ENCODE results near the gene CCT6B. TPM values are rescaled to one million over a fixed set of nuclear protein-coding genes. Genes with fewer than 3 reads are reported as not detected.
A peak's percentile ranks its signal among the peaks of the same experiment; 100 is the strongest.

The CCT6B gene
- total RNA-seq, 1 donor from 2014 or later = 1.0 TPM

DNA sequence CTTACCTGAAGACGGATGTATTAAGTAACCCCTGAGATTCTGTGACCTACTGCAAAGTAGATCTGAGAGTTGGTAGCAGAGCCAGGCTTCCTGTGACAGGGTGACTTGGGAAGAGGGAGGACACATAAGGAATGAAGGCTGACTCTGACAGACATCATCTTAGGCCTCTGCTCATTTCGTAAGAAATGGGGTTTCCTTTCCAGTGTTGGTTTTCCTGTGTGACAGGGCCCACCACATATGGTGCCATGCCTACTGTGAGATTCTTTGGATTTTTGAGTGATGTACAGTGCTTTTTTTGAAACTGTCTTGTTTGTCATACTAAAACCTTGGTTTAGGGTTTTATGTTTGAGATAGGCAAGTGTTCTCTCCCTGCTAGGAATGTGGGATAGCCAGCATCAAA is 31.8 kb upstream of the CCT6B start:
- Mint-ChIP-seq H3K27me3 (ENCODE audit: insufficient read depth) (no peaks in the 10 kb centered on the region), H3K4me3 (no peak overlapping the region), H3K27ac (peak overlapping the region; percentile 26), H3K36me3 (ENCODE audit: low read depth) (peaks cover 52% of the 10 kb centered on the region), H3K4me1 (ENCODE audit: low read depth) (peaks cover 23% of the 10 kb centered on the region), H3K9me3 (no peaks in the 10 kb centered on the region)
- intact Hi-C loops (cut with micrococcal nuclease) = no loop called here
- DNase-seq (ENCODE audit: low spot score) = no peak

DNA sequence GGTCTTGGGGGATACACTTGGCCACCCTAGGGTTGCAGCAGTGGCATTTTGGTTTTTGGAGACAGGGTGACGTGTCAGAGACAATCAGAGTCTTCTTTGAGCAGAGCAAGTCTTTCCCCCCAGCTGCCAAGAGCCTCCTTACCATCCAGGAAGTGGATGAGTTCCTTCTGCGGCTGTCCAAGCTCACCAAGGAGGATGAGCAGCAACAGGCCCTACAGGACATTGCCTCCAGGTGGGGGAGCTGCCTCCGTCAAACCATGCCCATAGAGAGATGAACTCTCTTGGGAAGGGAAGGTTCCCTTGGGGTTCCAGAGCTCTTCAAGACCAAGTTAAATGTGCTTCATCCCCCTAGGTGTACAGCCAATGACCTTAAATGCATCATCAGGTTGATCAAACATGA is 30.3 kb upstream of the CCT6B start:
- intact Hi-C loops (cut with micrococcal nuclease) = no loop called here
- Mint-ChIP-seq H3K9me3 (no peaks in the 10 kb centered on the region), H3K4me3 (no peak overlapping the region), H3K27ac (peak overlapping the region; percentile 36), H3K27me3 (ENCODE audit: insufficient read depth) (no peaks in the 10 kb centered on the region), H3K4me1 (ENCODE audit: low read depth) (peaks cover 17% of the 10 kb centered on the region), H3K36me3 (ENCODE audit: low read depth) (peaks cover 52% of the 10 kb centered on the region)
- DNase-seq (ENCODE audit: low spot score) = no peak

DNA sequence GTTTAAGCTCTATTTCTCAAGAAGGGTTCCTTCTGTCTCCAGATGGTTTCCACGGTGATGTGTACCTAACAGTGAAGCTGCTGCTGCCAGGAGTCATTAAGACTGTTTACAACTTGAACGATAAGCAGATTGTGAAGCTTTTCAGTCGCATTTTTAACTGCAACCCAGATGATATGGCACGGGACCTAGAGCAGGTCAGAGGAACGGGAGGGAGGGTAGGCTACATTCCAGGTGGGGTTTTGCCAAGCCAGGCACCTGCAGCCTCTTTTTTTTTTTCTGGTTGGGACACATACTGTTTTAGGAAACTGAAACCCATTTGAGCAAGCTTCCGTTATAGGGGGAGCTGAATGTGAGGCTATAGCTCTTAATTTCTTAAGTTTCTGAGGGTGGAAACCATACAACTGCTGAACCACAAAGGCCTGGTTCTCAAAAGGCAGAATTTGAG is 29.7 kb upstream of the CCT6B start:
- intact Hi-C loops (cut with micrococcal nuclease) = no loop called here
- H3K4me3 Mint-ChIP-seq = no peak overlapping the region

DNA sequence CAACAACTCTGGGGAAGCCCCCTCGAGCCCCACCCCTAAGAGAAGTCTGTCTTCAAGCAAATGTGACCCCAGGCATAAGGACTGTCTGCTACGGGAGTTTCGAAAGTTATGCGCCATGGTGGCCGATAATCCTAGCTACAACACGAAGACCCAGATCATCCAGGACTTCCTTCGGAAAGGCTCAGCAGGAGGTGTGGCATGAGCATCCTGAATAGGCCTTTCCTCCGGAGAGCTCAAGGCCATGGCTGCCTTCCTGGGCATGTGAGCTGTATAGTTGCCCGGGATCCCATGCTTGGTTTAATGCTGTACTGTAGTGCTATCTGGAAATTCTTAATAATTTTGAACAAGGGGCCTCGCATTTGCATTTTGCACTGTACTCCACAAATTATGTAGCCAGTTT is 28.2 kb upstream of the CCT6B start:
- Mint-ChIP-seq H3K36me3 (ENCODE audit: low read depth) (peaks cover 55% of the 10 kb centered on the region), H3K4me3 (no peak overlapping the region), H3K9me3 (no peaks in the 10 kb centered on the region), H3K27me3 (ENCODE audit: insufficient read depth) (no peaks in the 10 kb centered on the region), H3K27ac (no peak overlapping the region), H3K4me1 (ENCODE audit: low read depth) (peaks cover 25% of the 10 kb centered on the region)
- DNase-seq (ENCODE audit: low spot score) = no peak
- intact Hi-C loops (cut with micrococcal nuclease) = loop anchor here (10.0 kb wide), 3 partner anchors 225 to 815 kb away; partner anchors contain the start of genes SLFN11 and TAF15

More for the DNA sequence above, 29.7 kb upstream of the CCT6B start:
- H3K9me3 Mint-ChIP-seq = no peaks in the 10 kb centered on the region
- H3K36me3 Mint-ChIP-seq (ENCODE audit: low read depth) = peaks cover 58% of the 10 kb centered on the region
- no peak for DNase-seq (ENCODE audit: low spot score)
- H3K27ac Mint-ChIP-seq = no peak overlapping the region
- peaks cover 17% of the 10 kb centered on the region for H3K4me1 Mint-ChIP-seq (ENCODE audit: low read depth)
- no peaks in the 10 kb centered on the region for H3K27me3 Mint-ChIP-seq (ENCODE audit: insufficient read depth)

DNA sequence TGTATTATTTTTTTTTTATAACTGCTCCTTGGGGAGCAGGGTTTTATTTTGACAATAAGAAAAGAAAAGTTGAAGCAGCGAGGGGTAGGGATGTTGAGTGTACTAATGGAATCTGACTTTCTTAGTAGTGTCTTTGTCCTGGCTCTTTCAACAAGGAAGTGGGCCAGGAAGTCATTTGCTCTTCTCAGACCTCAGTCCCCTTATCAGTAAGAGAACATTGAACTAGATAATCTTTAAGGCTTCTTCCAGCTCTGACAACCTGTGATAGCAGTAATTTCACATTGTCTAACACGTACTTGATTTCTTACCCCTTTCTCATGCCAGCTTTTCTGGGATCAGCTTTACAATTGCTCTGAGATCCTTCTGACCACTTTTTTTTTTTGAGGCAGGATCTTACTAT is 27.4 kb upstream of the CCT6B start:
- no peak overlapping the region for H3K27ac Mint-ChIP-seq
- peaks cover 59% of the 10 kb centered on the region for H3K36me3 Mint-ChIP-seq (ENCODE audit: low read depth)
- peaks cover 33% of the 10 kb centered on the region for H3K4me1 Mint-ChIP-seq (ENCODE audit: low read depth)
- H3K9me3 Mint-ChIP-seq = no peaks in the 10 kb centered on the region
- intact Hi-C loops (cut with micrococcal nuclease) = loop anchor here (10.0 kb wide), 3 partner anchors 226 to 816 kb away; partner anchors contain the start of genes SLFN11 and TAF15
- no peaks in the 10 kb centered on the region for H3K27me3 Mint-ChIP-seq (ENCODE audit: insufficient read depth)
- no peak overlapping the region for H3K4me3 Mint-ChIP-seq
- no peak for DNase-seq (ENCODE audit: low spot score)

DNA sequence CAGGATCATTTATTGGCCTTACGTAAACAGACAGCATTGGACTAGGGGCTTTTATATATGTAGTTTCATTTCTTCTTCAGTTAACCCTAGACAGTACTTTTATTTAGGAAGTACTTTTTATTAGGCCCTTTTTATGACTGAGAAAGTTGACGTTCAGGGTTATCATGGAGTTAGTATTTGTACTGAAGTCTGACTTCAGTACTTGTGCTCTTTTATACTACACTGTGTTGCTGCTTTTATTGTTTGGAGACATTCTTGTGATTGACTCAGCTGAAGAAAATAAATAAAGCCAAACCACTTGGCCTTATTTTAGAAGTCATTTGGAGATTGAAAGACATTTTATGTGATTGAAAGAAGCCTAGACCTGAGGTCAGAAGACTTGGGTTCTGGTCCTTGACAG is 26.0 kb upstream of the CCT6B start:
- Mint-ChIP-seq H3K9me3 (no peaks in the 10 kb centered on the region), H3K4me1 (ENCODE audit: low read depth) (peaks cover 39% of the 10 kb centered on the region), H3K27me3 (ENCODE audit: insufficient read depth) (no peaks in the 10 kb centered on the region), H3K36me3 (ENCODE audit: low read depth) (peaks cover 57% of the 10 kb centered on the region), H3K27ac (no peak overlapping the region), H3K4me3 (no peak overlapping the region)
- DNase-seq (ENCODE audit: low spot score) = no peak
- intact Hi-C loops (cut with micrococcal nuclease) = loop anchor here (10.0 kb wide), 3 partner anchors 228 to 818 kb away; partner anchors contain the start of genes SLFN11 and TAF15

DNA sequence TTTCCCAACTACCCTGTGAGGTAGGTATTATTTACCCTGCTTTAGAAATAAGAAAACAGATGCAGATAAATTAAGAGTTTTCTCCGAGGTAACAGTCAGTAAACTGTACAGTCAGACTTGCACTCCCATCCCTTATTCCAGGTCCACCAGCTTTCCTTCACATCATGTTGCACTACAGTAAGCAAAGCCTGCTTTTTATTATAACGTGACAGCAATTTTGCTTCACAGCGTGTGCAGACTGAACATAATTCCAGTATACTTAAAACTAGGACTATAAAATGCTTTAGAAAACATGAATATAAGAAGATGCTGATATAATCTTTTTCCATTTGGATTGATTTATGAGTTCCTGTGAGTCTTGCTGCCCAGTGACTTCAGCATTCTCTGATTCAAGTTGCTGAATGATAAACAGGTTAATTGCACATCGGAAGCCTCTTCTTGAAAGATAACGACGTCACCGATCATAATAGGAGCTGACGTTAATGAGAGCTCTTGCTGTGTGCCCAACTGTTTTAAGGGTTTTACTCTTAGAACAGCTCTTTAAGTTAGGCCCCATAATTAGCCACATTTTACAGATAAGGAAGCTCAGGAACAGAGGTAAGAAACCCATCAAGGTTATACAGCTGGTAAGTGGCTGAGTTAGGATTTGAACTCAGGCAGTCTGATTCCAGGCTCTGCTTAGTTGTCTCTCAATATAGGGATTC is 20.4 kb upstream of the CCT6B start:
- Mint-ChIP-seq H3K4me1 (ENCODE audit: low read depth) (peaks cover 52% of the 10 kb centered on the region), H3K36me3 (ENCODE audit: low read depth) (peaks cover 32% of the 10 kb centered on the region), H3K4me3 (peak overlapping the region; percentile 91), H3K27ac (peak overlapping the region; percentile 96), H3K27me3 (ENCODE audit: insufficient read depth) (no peaks in the 10 kb centered on the region), H3K9me3 (no peaks in the 10 kb centered on the region)
- intact Hi-C loops (cut with micrococcal nuclease) = loop anchor here (1.0 to 10.0 kb wide), 8 partner anchors 17 to 823 kb away; partner anchors contain the start of genes RFFL, SLFN11 and TAF15
- no peak for DNase-seq (ENCODE audit: low spot score)

DNA sequence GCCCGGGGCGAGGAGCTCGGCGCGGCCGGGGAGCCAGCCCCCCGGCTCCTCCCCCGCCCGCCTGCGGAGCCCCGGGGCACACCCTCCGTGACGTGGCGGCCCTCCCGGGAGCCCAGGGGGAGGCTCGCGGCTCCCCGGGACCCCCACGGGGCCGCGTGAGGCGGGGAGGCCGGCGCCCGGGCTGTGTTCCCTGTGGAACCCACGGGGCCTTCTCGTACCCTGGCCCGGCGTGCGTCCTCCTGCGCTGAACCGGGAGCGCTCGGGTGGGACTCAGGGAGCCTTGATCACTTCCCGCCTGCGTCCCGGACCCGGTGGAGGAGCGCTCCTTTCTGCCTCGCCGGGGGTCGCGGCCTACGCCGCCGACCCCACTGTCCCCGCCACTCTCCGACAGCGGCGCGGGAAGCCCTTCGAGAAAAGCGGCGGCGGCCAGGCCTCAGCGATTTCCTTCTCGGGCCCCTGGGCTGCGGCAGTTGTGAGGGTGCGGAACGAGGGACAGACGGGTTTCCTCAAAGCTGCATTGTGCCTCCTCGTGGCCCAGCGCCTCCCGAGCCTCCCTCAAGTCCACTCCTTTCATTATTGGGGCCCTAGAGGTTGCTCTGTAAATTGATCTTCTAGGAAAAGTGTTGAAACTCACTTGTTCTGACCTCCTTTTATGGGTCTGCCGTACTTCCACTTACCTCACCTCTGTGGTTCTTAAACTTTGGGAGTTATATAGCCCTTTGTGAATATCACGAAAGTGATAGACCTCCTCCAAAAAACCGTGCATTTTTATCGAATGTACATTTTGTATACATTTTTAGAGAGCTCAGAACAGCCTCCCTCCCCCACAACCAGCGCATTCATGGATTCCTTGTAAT is 19.6 kb upstream of the CCT6B start:
- Mint-ChIP-seq H3K4me1 (ENCODE audit: low read depth) (peaks cover 52% of the 10 kb centered on the region), H3K27me3 (ENCODE audit: insufficient read depth) (no peaks in the 10 kb centered on the region), H3K9me3 (no peaks in the 10 kb centered on the region), H3K27ac (peak overlapping the region; percentile 96), H3K4me3 (peak overlapping the region; percentile 91), H3K36me3 (ENCODE audit: low read depth) (peaks cover 25% of the 10 kb centered on the region)
- DNase-seq (ENCODE audit: low spot score) = peak; percentile 78
- intact Hi-C loops (cut with micrococcal nuclease) = loop anchor here (1.0 to 10.0 kb wide), 11 partner anchors 17 to 824 kb away; partner anchors contain the start of genes CCT6B, RAD51D, RFFL and SLFN11

DNA sequence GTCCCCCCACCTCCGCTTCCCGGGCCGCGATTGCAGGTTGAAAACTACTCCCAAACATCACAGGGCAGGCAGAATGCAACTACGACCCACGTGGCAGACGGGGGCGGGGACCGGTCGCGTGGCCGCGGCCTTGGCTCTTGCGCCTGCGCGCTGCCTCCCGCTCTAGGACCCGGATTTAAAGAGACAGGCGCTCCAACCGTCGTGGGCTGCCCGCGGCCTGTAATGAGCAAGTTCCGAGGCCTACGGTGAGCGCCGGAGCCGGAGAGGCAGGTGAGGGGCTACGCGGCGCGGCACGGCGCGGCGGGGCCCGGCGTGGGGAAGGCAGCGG is 19.1 kb upstream of the CCT6B start, which contains the start of gene LIG3:
Gene LIG3, plus strand, starts transcription at position 160 of the 328 bp plus-strand sequence. CDS start 2,494 bp downstream, outside the sequence.
- Mint-ChIP-seq H3K27me3 (ENCODE audit: insufficient read depth) (no peaks in the 10 kb centered on the region), H3K27ac (peak within 1 kb of the TSS; percentile 96), H3K4me3 (peak within 1 kb of the TSS; percentile 95), H3K9me3 (no peaks in the 10 kb centered on the region), H3K36me3 (ENCODE audit: low read depth) (peaks cover 22% of the 10 kb centered on the region), H3K4me1 (ENCODE audit: low read depth) (peaks cover 50% of the 10 kb centered on the region)
- intact Hi-C loops (cut with micrococcal nuclease) = loop anchor here (1.0 to 10.0 kb wide), 8 partner anchors 19 to 824 kb away; partner anchors contain the start of genes CCT6B, RAD51D, SLFN11 and TAF15
- peak; percentile 92 for DNase-seq (ENCODE audit: low spot score)

DNA sequence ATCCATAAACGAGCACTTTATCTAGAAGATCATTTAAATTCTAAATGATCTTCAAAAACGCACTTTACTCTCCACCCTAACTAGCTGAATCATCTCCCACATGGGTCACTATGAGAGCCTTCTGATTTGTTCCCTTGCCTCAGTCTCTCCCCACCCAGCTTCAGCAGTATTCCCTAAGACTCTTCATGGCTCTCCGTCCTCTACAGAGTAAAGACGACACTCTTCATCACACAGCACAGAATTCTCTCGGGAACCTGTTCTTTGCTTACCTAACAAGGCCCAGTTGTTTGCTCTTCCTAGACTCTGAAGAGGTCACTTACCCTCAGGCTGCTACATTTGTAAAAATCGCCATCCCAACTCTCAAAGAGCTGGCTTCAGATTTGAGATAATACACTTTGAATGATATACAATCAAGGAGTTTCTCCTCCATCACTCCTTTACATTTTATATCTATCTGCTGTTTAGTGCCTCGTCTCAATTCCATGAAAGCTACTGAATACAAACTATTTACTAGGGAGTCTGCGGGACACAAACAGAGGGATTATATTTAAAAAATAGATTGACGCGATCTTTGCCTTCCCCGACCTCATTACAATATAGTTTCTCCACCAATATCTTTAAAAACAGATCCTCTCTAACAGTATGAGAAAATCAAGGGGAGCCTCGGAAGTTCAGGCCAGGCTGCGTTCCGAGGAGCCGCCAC is 18.5 kb upstream of the CCT6B start:
- no peaks in the 10 kb centered on the region for H3K27me3 Mint-ChIP-seq (ENCODE audit: insufficient read depth)
- H3K4me3 Mint-ChIP-seq = peak overlapping the region; percentile 95
- intact Hi-C loops (cut with micrococcal nuclease) = loop anchor here (1.0 to 10.0 kb wide), 8 partner anchors 18 to 825 kb away; partner anchors contain the start of genes CCT6B, RAD51D, SLFN11 and TAF15
- H3K27ac Mint-ChIP-seq = peak overlapping the region; percentile 96
- H3K9me3 Mint-ChIP-seq = no peaks in the 10 kb centered on the region
- peaks cover 20% of the 10 kb centered on the region for H3K36me3 Mint-ChIP-seq (ENCODE audit: low read depth)
- H3K4me1 Mint-ChIP-seq (ENCODE audit: low read depth) = peaks cover 51% of the 10 kb centered on the region
- no peak for DNase-seq (ENCODE audit: low spot score)

DNA sequence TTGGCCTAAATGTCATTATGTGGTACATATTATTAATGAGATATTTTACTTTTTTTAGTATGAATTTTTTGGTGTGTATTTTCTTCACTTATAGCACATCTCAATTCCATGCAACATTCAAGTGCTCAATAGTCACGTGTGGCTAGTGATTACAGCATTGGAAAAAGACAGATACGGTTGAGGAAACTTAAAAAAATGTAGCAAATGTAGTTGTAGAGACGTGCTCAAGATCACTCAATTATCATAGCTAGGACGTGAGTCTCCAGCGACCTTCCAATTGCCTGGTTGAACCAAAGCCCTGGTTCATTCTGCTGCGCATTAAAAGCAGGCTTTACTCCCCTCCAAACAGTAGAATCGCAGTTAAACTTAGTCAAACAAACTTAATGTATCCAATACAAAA is 17.9 kb upstream of the CCT6B start:
- H3K4me1 Mint-ChIP-seq (ENCODE audit: low read depth) = peaks cover 50% of the 10 kb centered on the region
- H3K27me3 Mint-ChIP-seq (ENCODE audit: insufficient read depth) = no peaks in the 10 kb centered on the region
- H3K36me3 Mint-ChIP-seq (ENCODE audit: low read depth) = peaks cover 16% of the 10 kb centered on the region
- no peaks in the 10 kb centered on the region for H3K9me3 Mint-ChIP-seq
- no peak for DNase-seq (ENCODE audit: low spot score)
- H3K4me3 Mint-ChIP-seq = peak overlapping the region; percentile 19
- intact Hi-C loops (cut with micrococcal nuclease) = no loop called here
- H3K27ac Mint-ChIP-seq = no peak overlapping the region
